Keratinocyte (primary cell): ENCODE measurements around the gene TTYH1. TPM values are rescaled to one million over a fixed set of nuclear protein-coding genes. Genes with fewer than 3 reads are reported as not detected.

Source experiments
- DNase-seq: peaks from one replicate; pipeline ENCODE4 v3.0.0-alpha.2; 2011; ENCODE audit warnings: low read depth, missing footprints, low spot score
- FAIRE-seq: peaks from 2 replicates; lab custom pipeline; 2011; peaks lifted over from hg19 to GRCh38; lab: Jason Lieb, UNC
- H2AFZ ChIP-seq: 2 replicates; pipeline ENCODE4 v1.6.0; 2012; ENCODE audit warnings: low read length, control low read depth, inconsistent platforms; ENCODE audit not compliant: control insufficient read depth
- H3K27ac ChIP-seq: 2 replicates; pipeline ENCODE4 v1.5.1; 2011; ENCODE audit warnings: low read length; ENCODE audit not compliant: control insufficient read depth, insufficient read depth
- H3K27me3 ChIP-seq: 3 replicates; pipeline ENCODE4 v1.6.0; 2011; ENCODE audit warnings: low read length; ENCODE audit not compliant: control insufficient read depth, insufficient read depth; ENCODE audit errors: extremely low read depth
- H3K36me3 ChIP-seq, 2 experiments: 2 replicates in 1 of 2; 3 replicates in 1 of 2; pipeline ENCODE4 v1.5.1; 2011; ENCODE audit warnings: low read length in 2 of 2, mild to moderate bottlenecking in 1 of 2; ENCODE audit not compliant: control insufficient read depth in 2 of 2, insufficient read depth in 2 of 2; ENCODE audit errors: extremely low read depth in 1 of 2
- H3K4me1 ChIP-seq: 3 replicates; pipeline ENCODE4 v1.5.1; 2011; ENCODE audit warnings: low read length; ENCODE audit not compliant: control insufficient read depth, insufficient read depth; ENCODE audit errors: extremely low read depth
- H3K4me2 ChIP-seq: 3 replicates; pipeline ENCODE4 v1.6.0; 2011; ENCODE audit warnings: low read depth, low read length; ENCODE audit not compliant: control insufficient read depth, insufficient read depth; ENCODE audit errors: extremely low read depth
- H3K4me3 ChIP-seq, 3 experiments: fragments of 200-600 bp in 1 of 3; sonication (generic) in 1 of 3; 2 replicates in 2 of 3; 3 replicates in 1 of 3; pipeline ENCODE4 v1.5.1; 2011 to 2016; ENCODE audit warnings: low read length in 3 of 3, mild to moderate bottlenecking in 3 of 3, control low read depth in 2 of 3, inconsistent platforms in 1 of 3, low read depth in 1 of 3, mixed read lengths in 1 of 3, mixed run types in 1 of 3, moderate library complexity in 1 of 3; ENCODE audit not compliant: control insufficient read depth in 2 of 3, insufficient read depth in 2 of 3; ENCODE audit errors: extremely low read depth in 1 of 3
- H3K79me2 ChIP-seq: 2 replicates; pipeline ENCODE4 v1.6.0; 2012; ENCODE audit warnings: low read length; ENCODE audit not compliant: control insufficient read depth, insufficient read depth
- H3K9ac ChIP-seq: 3 replicates; pipeline ENCODE4 v1.6.0; 2011; ENCODE audit warnings: low read length; ENCODE audit not compliant: control insufficient read depth, insufficient read depth; ENCODE audit errors: extremely low read depth
- H3K9me1 ChIP-seq: 3 replicates; pipeline ENCODE4 v1.6.0; 2011; ENCODE audit warnings: low read length; ENCODE audit not compliant: control insufficient read depth, insufficient read depth; ENCODE audit errors: extremely low read depth
- H3K9me3 ChIP-seq: 2 replicates; pipeline ENCODE4 v1.5.1; 2012; ENCODE audit warnings: low read depth, low read length; ENCODE audit not compliant: control insufficient read depth
- H4K20me1 ChIP-seq: 3 replicates; pipeline ENCODE4 v1.6.0; 2011; ENCODE audit warnings: low read length; ENCODE audit not compliant: control insufficient read depth, insufficient read depth; ENCODE audit errors: extremely low read depth
- CTCF ChIP-seq, 3 experiments: IDR thresholded peaks in 1 of 3; conservative IDR thresholded peaks in 1 of 3; optimal IDR thresholded peaks in 1 of 3; 2 replicates in 2 of 3; 3 replicates in 1 of 3; pipeline versions ENCODE3 to v1.5.1; 2011; ENCODE audit warnings: low read length in 3 of 3, mild to moderate bottlenecking in 3 of 3, moderate library complexity in 2 of 3, control low read depth in 1 of 3, inconsistent platforms in 1 of 3; ENCODE audit not compliant: insufficient read depth in 2 of 3; ENCODE audit errors: extremely low read depth in 1 of 3
- EZH2 ChIP-seq: IDR thresholded peaks from one replicate; pipeline ENCODE4 v1.6.1; 2012; ENCODE audit warnings: inconsistent platforms, mild to moderate bottlenecking, low read length, moderate library complexity
- dilution Hi-C: fragments of 300-500 bp; cut with MboI; formaldehyde crosslinking; loops from one replicate; pipeline ENCODE4 v1.7.0; 2020; ENCODE audit warnings: low sequenced_read_pairs; ENCODE audit not compliant: extremely low pct_ligation_motif_present
- polyA plus RNA-seq, 5 experiments: library from polyadenylated mRNA; depleted of rRNA in 3 of 5; stranded (reverse) in 3 of 5; stranded (forward) in 1 of 5; unstranded in 1 of 5; fragments of >200 nt; gene quantifications; 1 replicate in 1 of 5; 2 replicates in 3 of 5; 3 replicates in 1 of 5; pipeline versions ENCODE4 v1.2.1 to v1.2.3, GENCODE V29; 2011 to 2012; ENCODE audit warnings: missing spikeins in 2 of 5, low read depth in 1 of 5, low replicate concordance in 1 of 5

The TTYH1 gene
- polyA plus RNA-seq, 1 donor (not counting 4 experiments of a cell fraction or from before 2014, with no cell fraction given), result 0.13 TPM

GRCh38 chr19:54434873-54435214 lies 19.6 kb downstream of the TTYH1 start:
- Histone ChIP-seq H3K9me1 (no peaks in the 10 kb centered on the region), H3K4me3 (no peak overlapping the region), H3K9me3 (no peaks in the 10 kb centered on the region), H3K27ac (no peak overlapping the region), H3K9ac (no peak overlapping the region), H4K20me1 (no peaks in the 10 kb centered on the region), H3K27me3 (peaks cover 6% of the 10 kb centered on the region), H2AFZ (no peak overlapping the region), H3K4me2 (no peak overlapping the region), H3K4me1 (peaks cover 19% of the 10 kb centered on the region), H3K36me3 (peaks cover 0 to 3% of the 10 kb centered on the region in 2 experiments), H3K79me2 (no peaks in the 10 kb centered on the region)
- DNase-seq (no peak), FAIRE-seq (no peak)
- dilution Hi-C loops, result no loop called here
- no peak for TF ChIP-seq EZH2
- no peak for TF ChIP-seq CTCF (optimal IDR thresholded peaks at IDR 0.05 in 1 of 3, IDR thresholded peaks at IDR 0.05 in 1 of 3, conservative IDR thresholded peaks at IDR 0.05 in 1 of 3; ENCODE audit: extremely low read depth in 1 of 3, insufficient read depth in 2 of 3, low read length in 3 of 3)

- H3K4me1 ChIP-seq, result peaks cover 19% of the 10 kb centered on the region
Measured at GRCh38 chr19:54435551-54436016, 20.3 kb downstream of the TTYH1 start.

More at GRCh38 chr19:54435551-54436016, 20.3 kb downstream of the TTYH1 start:
- no peak for DNase-seq
- Histone ChIP-seq H3K9me3 (no peaks in the 10 kb centered on the region), H3K4me2 (no peak overlapping the region), H2AFZ (no peak overlapping the region), H3K27me3 (no peaks in the 10 kb centered on the region), H3K27ac (no peak overlapping the region), H3K79me2 (no peaks in the 10 kb centered on the region), H4K20me1 (no peaks in the 10 kb centered on the region), H3K4me3 (no peak overlapping the region), H3K9me1 (no peaks in the 10 kb centered on the region), H3K36me3 (peaks cover 0 to 5% of the 10 kb centered on the region in 2 experiments), H3K9ac (no peak overlapping the region)
- no peak for FAIRE-seq
- TF ChIP-seq CTCF (optimal IDR thresholded peaks at IDR 0.05 in 1 of 3, IDR thresholded peaks at IDR 0.05 in 1 of 3, conservative IDR thresholded peaks at IDR 0.05 in 1 of 3; ENCODE audit: extremely low read depth in 1 of 3, insufficient read depth in 2 of 3, low read length in 3 of 3) (no peak), EZH2 (no peak)
- dilution Hi-C loops, result no loop called here
